Measurements from ENCODE around the gene KLLN.
"Not testable (repeated sequence)": the region's sequence is repeated elsewhere in the genome, so short reads cannot be mapped to it uniquely, and the experiment has no call there.

Gene KLLN

GRCh38 chr10:87886635-87887034 lies 23.3 kb upstream of the KLLN start:
- no peak overlapping the region for H3K4me3 ChIP-seq (replicated peaks in 1 of 2; ENCODE audit: low read depth in 2 of 2, low read length in 2 of 2)

GRCh38 chr10:87882555-87883294 lies 19.4 kb upstream of the KLLN start:
- no peak overlapping the region for H3K4me3 ChIP-seq (replicated peaks in 1 of 2; ENCODE audit: low read depth in 2 of 2, low read length in 2 of 2)
- TF ChIP-seq CTCF (IDR thresholded peaks at IDR 0.05; ENCODE audit: low read depth, low read length) = no peak
- DNase-seq (ENCODE audit: low read depth in 2 of 2) = no peak

More at GRCh38 chr10:87886635-87887034, 23.3 kb upstream of the KLLN start:
- TF ChIP-seq CTCF (IDR thresholded peaks at IDR 0.05; ENCODE audit: low read depth, low read length) = no peak
- no peak for DNase-seq (ENCODE audit: low read depth in 2 of 2)

GRCh38 chr10:87881373-87882059 lies 18.2 kb upstream of the KLLN start:
- H3K4me3 ChIP-seq (replicated peaks in 1 of 2; ENCODE audit: low read depth in 2 of 2, low read length in 2 of 2); DNase-seq (ENCODE audit: low read depth in 2 of 2): not testable (repeated sequence)

GRCh38 chr10:87880336-87880735 lies 17.0 kb upstream of the KLLN start:
- DNase-seq (ENCODE audit: low read depth in 2 of 2) = no peak
- H3K4me3 ChIP-seq (replicated peaks in 1 of 2; ENCODE audit: low read depth in 2 of 2, low read length in 2 of 2) = no peak overlapping the region
- no peak for TF ChIP-seq CTCF (IDR thresholded peaks at IDR 0.05; ENCODE audit: low read depth, low read length)

- no peak overlapping the region for H3K4me3 ChIP-seq (replicated peaks in 1 of 2; ENCODE audit: low read depth in 2 of 2, low read length in 2 of 2)
- DNase-seq (ENCODE audit: low read depth in 2 of 2) = peak; percentile 23 to 48
- no peak for TF ChIP-seq CTCF (IDR thresholded peaks at IDR 0.05; ENCODE audit: low read depth, low read length)
Measured at GRCh38 chr10:87878664-87879459, 15.5 kb upstream of the KLLN start.

GRCh38 chr10:87875929-87876571 lies 12.7 kb upstream of the KLLN start:
- peak in 1 of 2 donors; percentile 46 for DNase-seq (ENCODE audit: low read depth in 2 of 2)
- no peak for TF ChIP-seq CTCF (IDR thresholded peaks at IDR 0.05; ENCODE audit: low read depth, low read length)
- no peak overlapping the region for H3K4me3 ChIP-seq (replicated peaks in 1 of 2; ENCODE audit: low read depth in 2 of 2, low read length in 2 of 2)

Measured in cardiac fibroblast (primary cell).